ENCODE measurements around the gene ERG28.

The ERG28 gene

DNA sequence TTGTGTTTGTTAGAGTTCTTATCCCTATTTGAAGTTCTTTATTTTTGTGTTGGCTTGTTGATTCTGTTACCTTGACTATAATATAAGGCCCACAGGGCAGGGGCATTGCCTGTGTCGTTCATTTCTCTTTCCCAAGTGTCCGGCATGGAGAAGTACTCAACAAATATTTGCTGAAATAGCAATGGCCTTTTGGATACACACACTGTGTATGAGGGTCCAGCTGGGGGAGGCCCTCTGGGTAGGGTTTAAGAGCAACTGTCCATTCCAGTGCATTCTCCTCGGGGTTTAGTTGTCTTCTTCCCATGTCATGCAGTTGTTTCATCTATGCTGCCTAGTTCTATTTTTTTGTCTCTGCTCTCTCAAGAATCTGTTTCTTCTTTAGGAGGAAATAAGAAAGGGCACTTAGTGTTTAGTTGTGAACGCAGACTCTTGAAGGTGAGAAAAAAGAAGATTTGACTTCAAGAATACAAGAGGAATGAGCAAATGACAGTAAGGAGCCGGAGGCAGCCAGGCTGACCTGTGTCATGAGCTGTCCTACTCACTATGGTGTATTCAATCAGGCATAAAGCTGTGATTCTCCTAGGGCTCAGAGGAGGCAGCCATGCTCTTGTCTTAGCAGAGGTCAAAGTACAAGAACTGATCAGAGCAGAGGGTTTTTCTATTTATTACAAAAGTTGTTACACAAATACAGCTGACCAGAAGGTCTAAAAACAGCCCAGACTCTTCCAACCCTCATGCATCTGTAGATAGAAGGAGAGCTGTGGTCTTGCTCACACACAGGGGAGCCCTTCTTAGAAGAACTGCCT lies 10.2 kb downstream of the ERG28 start:
- TF ChIP-seq, protein P1, sequence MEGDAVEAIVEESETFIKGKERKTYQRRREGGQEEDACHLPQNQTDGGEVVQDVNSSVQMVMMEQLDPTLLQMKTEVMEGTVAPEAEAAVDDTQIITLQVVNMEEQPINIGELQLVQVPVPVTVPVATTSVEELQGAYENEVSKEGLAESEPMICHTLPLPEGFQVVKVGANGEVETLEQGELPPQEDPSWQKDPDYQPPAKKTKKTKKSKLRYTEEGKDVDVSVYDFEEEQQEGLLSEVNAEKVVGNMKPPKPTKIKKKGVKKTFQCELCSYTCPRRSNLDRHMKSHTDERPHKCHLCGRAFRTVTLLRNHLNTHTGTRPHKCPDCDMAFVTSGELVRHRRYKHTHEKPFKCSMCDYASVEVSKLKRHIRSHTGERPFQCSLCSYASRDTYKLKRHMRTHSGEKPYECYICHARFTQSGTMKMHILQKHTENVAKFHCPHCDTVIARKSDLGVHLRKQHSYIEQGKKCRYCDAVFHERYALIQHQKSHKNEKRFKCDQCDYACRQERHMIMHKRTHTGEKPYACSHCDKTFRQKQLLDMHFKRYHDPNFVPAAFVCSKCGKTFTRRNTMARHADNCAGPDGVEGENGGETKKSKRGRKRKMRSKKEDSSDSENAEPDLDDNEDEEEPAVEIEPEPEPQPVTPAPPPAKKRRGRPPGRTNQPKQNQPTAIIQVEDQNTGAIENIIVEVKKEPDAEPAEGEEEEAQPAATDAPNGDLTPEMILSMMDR (IDR thresholded peaks at IDR 0.05; ENCODE audit: low read depth, low read length): no peak
- DNase-seq (ENCODE audit: low read depth in 2 of 2): no peak
- H3K4me3 ChIP-seq (replicated peaks in 1 of 2; ENCODE audit: low read depth in 2 of 2, low read length in 2 of 2): no peak overlapping the region

DNA sequence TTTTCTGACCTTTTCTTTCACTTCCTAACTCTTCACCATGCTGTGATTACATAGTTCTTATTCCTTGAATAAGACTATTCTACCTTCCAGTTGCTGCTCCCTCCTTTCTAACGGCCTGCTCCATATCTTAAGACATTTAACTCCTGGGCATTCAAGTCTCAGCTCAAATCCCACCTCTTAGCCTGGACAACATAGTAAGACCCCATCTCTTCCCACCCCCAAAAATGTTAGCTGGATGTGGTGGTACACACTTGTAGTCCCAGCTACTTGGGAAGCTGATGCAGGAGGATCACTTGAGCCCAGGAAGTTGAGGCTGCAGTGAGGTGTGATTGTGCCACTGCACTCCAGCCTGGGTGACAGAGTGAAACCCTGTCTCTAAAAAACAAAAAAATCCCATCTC lies 10.9 kb downstream of the ERG28 start:
- no peak for DNase-seq (ENCODE audit: low read depth in 2 of 2)
- TF ChIP-seq, protein P1 (IDR thresholded peaks at IDR 0.05; ENCODE audit: low read depth, low read length): no peak
- no peak overlapping the region for H3K4me3 ChIP-seq (replicated peaks in 1 of 2; ENCODE audit: low read depth in 2 of 2, low read length in 2 of 2)

DNA sequence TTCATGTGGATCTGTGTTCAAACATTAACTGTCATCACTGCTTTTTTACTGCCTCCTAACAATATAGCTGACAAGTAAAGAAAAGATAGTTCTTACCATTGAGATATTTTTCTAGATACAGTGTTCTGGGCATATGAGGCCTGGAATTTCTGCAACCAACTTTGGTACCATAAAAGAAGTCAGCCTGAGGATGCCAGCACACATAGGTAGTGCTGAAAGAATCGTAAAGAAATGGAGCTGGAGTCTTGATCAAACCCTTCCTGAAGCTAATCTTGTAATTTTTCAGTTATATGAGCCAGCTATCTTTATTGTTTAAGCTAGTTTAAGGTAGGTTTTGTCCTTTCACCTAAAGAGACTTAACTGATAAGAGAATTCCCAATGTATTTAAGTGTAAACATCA lies 11.3 kb downstream of the ERG28 start:
- TF ChIP-seq, protein P1 (IDR thresholded peaks at IDR 0.05; ENCODE audit: low read depth, low read length): no peak
- H3K4me3 ChIP-seq (replicated peaks in 1 of 2; ENCODE audit: low read depth in 2 of 2, low read length in 2 of 2): no peak overlapping the region
- no peak for DNase-seq (ENCODE audit: low read depth in 2 of 2)

DNA sequence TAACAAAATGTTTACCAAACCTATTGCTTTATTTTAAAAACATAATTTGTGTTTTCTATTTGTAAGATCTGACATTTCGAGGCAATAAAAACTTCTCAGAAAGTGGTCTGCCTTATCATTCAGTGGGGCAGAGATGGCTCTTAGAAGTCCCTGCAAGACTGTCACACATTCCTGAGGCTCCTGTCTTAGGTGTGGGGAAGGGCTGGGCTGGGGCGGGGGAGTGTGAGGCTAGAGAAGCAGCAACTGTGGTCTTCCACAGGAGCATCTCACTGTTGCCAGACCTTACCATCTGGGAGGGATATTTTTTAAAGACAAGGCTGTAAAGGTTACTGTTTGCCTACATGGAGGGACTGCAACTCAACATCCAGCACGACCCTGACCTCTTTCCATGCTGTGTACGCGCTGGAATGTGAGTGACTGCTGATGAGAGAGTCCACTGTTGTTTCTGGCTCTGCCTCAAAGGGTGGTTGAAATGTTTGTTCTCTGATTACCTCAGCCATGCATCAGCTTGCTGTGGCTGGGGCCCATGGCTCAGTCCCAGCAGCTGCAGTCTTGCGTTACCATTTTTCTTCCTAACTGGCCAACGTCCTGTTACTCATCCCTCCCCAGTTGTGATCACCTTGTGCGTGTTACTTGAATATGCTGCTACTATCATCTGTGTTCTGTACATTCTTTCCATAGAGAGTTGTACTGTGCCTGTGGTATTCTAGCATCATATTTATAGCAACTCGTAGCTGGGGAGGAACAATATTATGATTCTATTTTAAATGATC lies 12.4 kb downstream of the ERG28 start:
- TF ChIP-seq, protein P1 (IDR thresholded peaks at IDR 0.05; ENCODE audit: low read depth, low read length): no peak
- DNase-seq (ENCODE audit: low read depth in 2 of 2): peak; percentile 95 to 99
- no peak overlapping the region for H3K4me3 ChIP-seq (replicated peaks in 1 of 2; ENCODE audit: low read depth in 2 of 2, low read length in 2 of 2)

DNA sequence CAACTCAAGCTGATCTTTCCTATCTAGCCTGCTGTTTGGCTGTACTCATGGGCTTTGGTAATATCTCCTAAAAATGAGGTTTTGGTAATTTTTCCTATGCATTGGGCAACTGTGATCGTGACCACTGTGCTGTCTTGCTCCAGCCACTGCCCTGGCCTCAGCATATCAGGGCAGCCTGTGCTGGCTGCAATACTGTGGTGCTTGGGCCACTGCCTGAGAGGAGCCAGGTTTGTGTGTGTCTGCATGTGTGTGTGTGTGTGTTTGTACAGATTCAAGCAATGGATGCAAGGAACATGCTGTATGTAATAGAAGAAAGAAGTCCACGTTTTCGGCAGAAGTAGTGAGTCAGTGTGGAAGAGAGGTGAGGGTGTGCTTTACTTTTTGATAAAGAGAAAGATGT lies 13.0 kb downstream of the ERG28 start:
- peak; percentile 68 to 72 for DNase-seq (ENCODE audit: low read depth in 2 of 2)
- TF ChIP-seq, protein P1 (IDR thresholded peaks at IDR 0.05; ENCODE audit: low read depth, low read length): no peak
- H3K4me3 ChIP-seq (replicated peaks in 1 of 2; ENCODE audit: low read depth in 2 of 2, low read length in 2 of 2): no peak overlapping the region

DNA sequence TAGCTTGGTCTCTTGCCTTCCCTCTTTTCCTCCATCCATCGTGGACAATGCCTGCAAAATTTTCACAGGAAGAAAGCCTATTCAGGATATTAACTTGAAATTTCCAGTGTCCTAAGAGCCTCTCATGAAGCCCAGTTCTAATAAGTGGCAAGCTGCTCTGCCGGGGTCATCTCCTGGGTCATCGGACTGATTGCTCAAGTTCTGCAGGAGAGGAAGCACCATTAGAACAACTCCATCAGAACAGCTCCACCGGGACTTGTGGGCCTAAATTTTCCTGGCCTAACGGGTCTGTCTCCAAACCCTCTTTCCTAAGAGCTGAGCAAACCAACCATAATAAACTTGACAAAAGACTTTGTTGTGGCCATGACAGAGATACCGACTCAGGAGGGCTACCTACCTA lies 13.9 kb downstream of the ERG28 start:
- TF ChIP-seq, protein P1 (IDR thresholded peaks at IDR 0.05; ENCODE audit: low read depth, low read length): no peak
- no peak for DNase-seq (ENCODE audit: low read depth in 2 of 2)
- no peak overlapping the region for H3K4me3 ChIP-seq (replicated peaks in 1 of 2; ENCODE audit: low read depth in 2 of 2, low read length in 2 of 2)
